Mammary epithelial cell (primary cell): ENCODE results near the gene TCF25.

Experiments used
- EZH2 ChIP-seq: IDR thresholded peaks from 2 replicates; pipeline ENCODE4 v1.6.1; 2012; ENCODE audit warnings: low read length, inconsistent platforms, borderline replicate concordance
- TF ChIP-seq, protein P1 (sequence below), 2 donors: IDR thresholded peaks in 1 of 2; conservative IDR thresholded peaks in 1 of 2; 2 replicates each; pipeline ENCODE4 v1.5.1; 2011 to 2012; ENCODE audit warnings: inconsistent platforms in 2 of 2, low read length in 2 of 2, mild to moderate bottlenecking in 2 of 2, control low read depth in 1 of 2, low read depth in 1 of 2; ENCODE audit not compliant: insufficient read depth in 1 of 2; ENCODE audit errors: extremely low read depth in 1 of 2

- TF ChIP-seq, protein P1, sequence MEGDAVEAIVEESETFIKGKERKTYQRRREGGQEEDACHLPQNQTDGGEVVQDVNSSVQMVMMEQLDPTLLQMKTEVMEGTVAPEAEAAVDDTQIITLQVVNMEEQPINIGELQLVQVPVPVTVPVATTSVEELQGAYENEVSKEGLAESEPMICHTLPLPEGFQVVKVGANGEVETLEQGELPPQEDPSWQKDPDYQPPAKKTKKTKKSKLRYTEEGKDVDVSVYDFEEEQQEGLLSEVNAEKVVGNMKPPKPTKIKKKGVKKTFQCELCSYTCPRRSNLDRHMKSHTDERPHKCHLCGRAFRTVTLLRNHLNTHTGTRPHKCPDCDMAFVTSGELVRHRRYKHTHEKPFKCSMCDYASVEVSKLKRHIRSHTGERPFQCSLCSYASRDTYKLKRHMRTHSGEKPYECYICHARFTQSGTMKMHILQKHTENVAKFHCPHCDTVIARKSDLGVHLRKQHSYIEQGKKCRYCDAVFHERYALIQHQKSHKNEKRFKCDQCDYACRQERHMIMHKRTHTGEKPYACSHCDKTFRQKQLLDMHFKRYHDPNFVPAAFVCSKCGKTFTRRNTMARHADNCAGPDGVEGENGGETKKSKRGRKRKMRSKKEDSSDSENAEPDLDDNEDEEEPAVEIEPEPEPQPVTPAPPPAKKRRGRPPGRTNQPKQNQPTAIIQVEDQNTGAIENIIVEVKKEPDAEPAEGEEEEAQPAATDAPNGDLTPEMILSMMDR (conservative IDR thresholded peaks at IDR 0.05 in 1 of 2, IDR thresholded peaks at IDR 0.05 in 1 of 2; ENCODE audit: extremely low read depth in 1 of 2, insufficient read depth in 1 of 2, low read depth in 1 of 2, low read length in 2 of 2) = no peak
- no peak for TF ChIP-seq EZH2
Observed at GRCh38 chr16:89831810-89832328, 41.5 kb upstream of the TCF25 start.
